Tibial nerve (tissue), 4 donors: ENCODE data around the gene ERBB2. TPM values are rescaled to one million over a fixed set of nuclear protein-coding genes. Genes with fewer than 3 reads are reported as not detected.

Experiments
- DNase-seq, 2 donors: peaks; one replicate each; pipeline ENCODE4 v3.0.0-alpha.2; 2019; ENCODE audit warnings: low spot score in 2 of 2
- H3K27ac ChIP-seq, 4 donors: fragments of 200-600 bp; sonication (generic) in 3 of 4; one replicate each; pipeline ENCODE4 v1.5.1; 2017 to 2019; ENCODE audit warnings: mild to moderate bottlenecking in 1 of 4
- H3K27me3 ChIP-seq, 2 donors: fragments of 200-600 bp; sonication (generic) in 1 of 2; one replicate each; pipeline versions ENCODE4 v1.5.1 to v1.6.0; 2017 to 2019
- H3K36me3 ChIP-seq, 3 donors: fragments of 200-600 bp; sonication (generic); one replicate each; pipeline ENCODE4 v1.5.1; 2018 to 2019
- H3K4me1 ChIP-seq, 4 donors: fragments of 200-600 bp; sonication (generic) in 3 of 4; one replicate each; pipeline ENCODE4 v1.5.1; 2017 to 2019
- H3K4me3 ChIP-seq, 4 donors: fragments of 200-600 bp; sonication (generic) in 3 of 4; one replicate each; pipeline ENCODE4 v1.5.1; 2017 to 2019; ENCODE audit warnings: mild to moderate bottlenecking in 1 of 4, moderate library complexity in 1 of 4
- H3K9me3 ChIP-seq, 4 donors: fragments of 200-600 bp; sonication (generic) in 3 of 4; one replicate each; pipeline ENCODE4 v1.5.1; 2017 to 2019
- EP300 ChIP-seq, 2 donors: sonication (generic); formaldehyde crosslinking; IDR thresholded peaks; one replicate each; pipeline ENCODE4 v1.6.1; 2017; ENCODE audit warnings: antibody characterized with exemption in 2 of 2, mild to moderate bottlenecking in 1 of 2
- POLR2A ChIP-seq, 2 donors: fragments of 450-650 bp; IDR thresholded peaks; one replicate each; pipeline ENCODE4 v1.6.1; 2017; ENCODE audit warnings: antibody characterized with exemption in 2 of 2, mild to moderate bottlenecking in 2 of 2, moderate library complexity in 2 of 2
- WGBS, 2 donors: methylation state at CpG; one replicate each; pipeline ENCODE4 v1.1.5; 2018; 5-methylcytosine and 5-hydroxymethylcytosine counted together
- total RNA-seq, 4 donors: library from RNA; depleted of rRNA; stranded (reverse); fragments of >200 nt; gene quantifications; one replicate each; pipeline ENCODE4 v1.1.0, GENCODE V29; 2016
- TF ChIP-seq, protein P1 (sequence below), 5 experiments: fragments of 200-600 bp in 3 of 5; fragments of 450-650 bp in 2 of 5; sonication (generic) in 3 of 5; IDR thresholded peaks; one replicate each; pipeline ENCODE4 v1.5.1; 2016 to 2019; ENCODE audit warnings: antibody characterized with exemption in 5 of 5, mild to moderate bottlenecking in 3 of 5, moderate library complexity in 2 of 5

Gene ERBB2
- total RNA-seq, 4 donors from 2014 or later: 101 to 131 (median 114) TPM

- H3K27ac ChIP-seq: peak overlapping the region in 1 of 4 donors; percentile 64
- no peaks in the 10 kb centered on the region for H3K9me3 ChIP-seq
- DNase-seq: no peak
- TF ChIP-seq POLR2A (IDR thresholded peaks at IDR 0.05) (no peak), EP300 (IDR thresholded peaks at IDR 0.05) (no peak)
- TF ChIP-seq, protein P1, sequence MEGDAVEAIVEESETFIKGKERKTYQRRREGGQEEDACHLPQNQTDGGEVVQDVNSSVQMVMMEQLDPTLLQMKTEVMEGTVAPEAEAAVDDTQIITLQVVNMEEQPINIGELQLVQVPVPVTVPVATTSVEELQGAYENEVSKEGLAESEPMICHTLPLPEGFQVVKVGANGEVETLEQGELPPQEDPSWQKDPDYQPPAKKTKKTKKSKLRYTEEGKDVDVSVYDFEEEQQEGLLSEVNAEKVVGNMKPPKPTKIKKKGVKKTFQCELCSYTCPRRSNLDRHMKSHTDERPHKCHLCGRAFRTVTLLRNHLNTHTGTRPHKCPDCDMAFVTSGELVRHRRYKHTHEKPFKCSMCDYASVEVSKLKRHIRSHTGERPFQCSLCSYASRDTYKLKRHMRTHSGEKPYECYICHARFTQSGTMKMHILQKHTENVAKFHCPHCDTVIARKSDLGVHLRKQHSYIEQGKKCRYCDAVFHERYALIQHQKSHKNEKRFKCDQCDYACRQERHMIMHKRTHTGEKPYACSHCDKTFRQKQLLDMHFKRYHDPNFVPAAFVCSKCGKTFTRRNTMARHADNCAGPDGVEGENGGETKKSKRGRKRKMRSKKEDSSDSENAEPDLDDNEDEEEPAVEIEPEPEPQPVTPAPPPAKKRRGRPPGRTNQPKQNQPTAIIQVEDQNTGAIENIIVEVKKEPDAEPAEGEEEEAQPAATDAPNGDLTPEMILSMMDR (IDR thresholded peaks at IDR 0.05): no peak
- no peaks in the 10 kb centered on the region for H3K4me1 ChIP-seq
- H3K27me3 ChIP-seq: peaks cover 0 to 31% of the 10 kb centered on the region in 2 donors
- WGBS, 2 donors: 85 to 91% methylated on average over 7 of the region's 7 CpGs
- no peak overlapping the region for H3K4me3 ChIP-seq
- H3K36me3 ChIP-seq: no peaks in the 10 kb centered on the region
These were observed 73.4 kb downstream of the ERBB2 start for GRCh38 chr17:39772987-39773934.

GRCh38 chr17:39774047-39774446, 74.2 kb downstream of the ERBB2 start:
- Histone ChIP-seq H3K4me3 (no peak overlapping the region), H3K27ac (peak overlapping the region in 1 of 4 donors; percentile 53), H3K36me3 (no peaks in the 10 kb centered on the region), H3K9me3 (no peaks in the 10 kb centered on the region), H3K27me3 (peaks cover 0 to 39% of the 10 kb centered on the region in 2 donors), H3K4me1 (no peaks in the 10 kb centered on the region)
- no peak for DNase-seq
- WGBS, 2 donors: 77 to 81% methylated on average over 4 of the region's 4 CpGs
- TF ChIP-seq, protein P1 (IDR thresholded peaks at IDR 0.05): no peak
- TF ChIP-seq EP300 (IDR thresholded peaks at IDR 0.05) (no peak), POLR2A (IDR thresholded peaks at IDR 0.05) (no peak)

DNA sequence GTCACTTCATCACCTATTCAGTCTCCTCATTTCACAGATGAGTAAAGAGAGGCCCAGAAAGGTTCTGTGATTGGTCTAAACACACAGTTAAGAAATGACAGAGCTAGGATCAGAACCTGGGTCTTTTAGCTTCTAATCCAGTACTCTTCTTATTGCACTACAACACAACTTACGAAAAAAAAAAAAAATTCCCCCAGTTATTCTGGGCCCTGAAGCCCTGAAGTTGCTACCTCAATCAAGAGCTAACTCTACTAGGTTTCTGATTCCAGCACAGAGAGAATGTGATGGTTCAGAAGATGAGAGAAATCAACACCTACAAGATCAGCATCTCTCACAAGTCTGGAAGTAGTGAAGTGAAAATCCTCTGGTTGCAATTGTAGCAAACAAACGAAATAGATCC, 75.2 kb downstream of the ERBB2 start:
- no peak overlapping the region for H3K4me3 ChIP-seq
- H3K27me3 ChIP-seq: peaks cover 0 to 46% of the 10 kb centered on the region in 2 donors
- no peaks in the 10 kb centered on the region for H3K36me3 ChIP-seq
- H3K9me3 ChIP-seq: no peaks in the 10 kb centered on the region
- TF ChIP-seq EP300 (IDR thresholded peaks at IDR 0.05) (no peak), POLR2A (IDR thresholded peaks at IDR 0.05) (no peak)
- TF ChIP-seq, protein P1 (IDR thresholded peaks at IDR 0.05): no peak
- 86% methylated on average over 2 of the region's 2 CpGs for WGBS, 2 donors
- no peaks in the 10 kb centered on the region for H3K4me1 ChIP-seq
- no peak for DNase-seq
- peak overlapping the region in 1 of 4 donors; percentile 53 for H3K27ac ChIP-seq

DNA sequence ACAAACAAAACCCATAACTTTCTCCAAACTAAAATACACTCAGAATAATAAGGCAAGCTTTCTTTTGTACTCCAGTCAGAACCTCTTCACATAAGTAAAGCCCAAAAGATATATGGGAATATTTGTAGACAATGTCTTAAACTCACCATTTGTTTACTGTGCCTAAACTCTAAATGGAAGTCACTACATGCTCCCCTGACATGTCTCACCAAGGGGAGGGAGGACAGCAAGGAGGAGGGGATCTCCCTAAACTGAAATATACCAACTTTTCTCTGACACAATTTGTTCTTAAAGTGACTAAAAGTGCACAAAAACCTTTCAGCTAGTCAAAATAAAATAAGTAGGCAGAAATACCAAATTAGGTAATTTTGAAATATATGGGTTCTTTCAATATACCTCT, 76.4 kb downstream of the ERBB2 start:
- H3K36me3 ChIP-seq: no peaks in the 10 kb centered on the region
- no peak for TF ChIP-seq EP300 (IDR thresholded peaks at IDR 0.05)
- TF ChIP-seq, protein P1 (IDR thresholded peaks at IDR 0.05): no peak
- no peak for TF ChIP-seq POLR2A (IDR thresholded peaks at IDR 0.05)
- no peak for DNase-seq
- H3K9me3 ChIP-seq: no peaks in the 10 kb centered on the region
- peaks cover 0 to 56% of the 10 kb centered on the region in 2 donors for H3K27me3 ChIP-seq
- H3K4me1 ChIP-seq: no peaks in the 10 kb centered on the region
- peak overlapping the region in 1 of 4 donors; percentile 53 for H3K27ac ChIP-seq
- H3K4me3 ChIP-seq: peak overlapping the region in 1 of 4 donors; percentile 37
